ENCODE measurements around the gene ZNF662.

The ZNF662 gene

GRCh38 chr3:42963269-42963668, 57.3 kb downstream of the ZNF662 start:
- no peaks in the 10 kb centered on the region for H3K4me1 ChIP-seq (ENCODE audit: control insufficient read depth, insufficient read depth, low read length)
- no peak overlapping the region for H3K4me3 ChIP-seq (ENCODE audit: low read length)
- no peaks in the 10 kb centered on the region for H3K36me3 ChIP-seq (ENCODE audit: control insufficient read depth, insufficient read depth, low read length)
- H3K9ac ChIP-seq (ENCODE audit: low read length): no peak overlapping the region
- H3K27ac ChIP-seq (ENCODE audit: low read depth, low read length): no peak overlapping the region
- H3K27me3 ChIP-seq (ENCODE audit: control insufficient read depth, insufficient read depth, low read length): no peaks in the 10 kb centered on the region

GRCh38 chr3:42964266-42964665, 58.3 kb downstream of the ZNF662 start:
- Histone ChIP-seq H3K27ac (ENCODE audit: low read depth, low read length) (no peak overlapping the region), H3K27me3 (ENCODE audit: control insufficient read depth, insufficient read depth, low read length) (no peaks in the 10 kb centered on the region), H3K4me3 (ENCODE audit: low read length) (no peak overlapping the region), H3K9ac (ENCODE audit: low read length) (no peak overlapping the region), H3K36me3 (ENCODE audit: control insufficient read depth, insufficient read depth, low read length) (no peaks in the 10 kb centered on the region), H3K4me1 (ENCODE audit: control insufficient read depth, insufficient read depth, low read length) (no peaks in the 10 kb centered on the region)

Data from rectal smooth muscle tissue (tissue), 1 donor.